Dendritic cell treated with granulocyte-macrophage colony-stimulating factor and Interleukin-4, amounts not matched to agents 40 ng/mL and 50 ng/mL, for 4 days (primary cell): ENCODE measurements around the gene CYSLTR2.
"Not testable (repeated sequence)": the region's sequence is repeated elsewhere in the genome, so short reads cannot be mapped to it uniquely, and the experiment has no call there.

Experiments used
- H3K27ac Mint-ChIP-seq: one replicate; pipeline ENCODE4 v1.8.0; 2022; ENCODE audit warnings: mild to moderate bottlenecking, mixed read lengths
- H3K27me3 Mint-ChIP-seq: one replicate; pipeline ENCODE4 v1.8.0; 2022; ENCODE audit warnings: mild to moderate bottlenecking, mixed read lengths
- H3K36me3 Mint-ChIP-seq: one replicate; pipeline ENCODE4 v1.8.0; 2022; ENCODE audit warnings: low read depth, mixed read lengths
- H3K4me1 Mint-ChIP-seq: one replicate; pipeline ENCODE4 v1.8.0; 2022; ENCODE audit warnings: low read depth, mixed read lengths
- H3K4me3 Mint-ChIP-seq: one replicate; pipeline ENCODE4 v1.8.0; 2022; ENCODE audit warnings: mild to moderate bottlenecking, moderate library complexity, mixed read lengths
- H3K9me3 Mint-ChIP-seq: one replicate; pipeline ENCODE4 v1.8.0; 2022; ENCODE audit warnings: mixed read lengths
- intact Hi-C: fragments of 100-400 bp; cut with micrococcal nuclease; formaldehyde crosslinking; loops from one replicate; pipeline ENCODE4 v1.15.0; 2022

Gene CYSLTR2

DNA sequence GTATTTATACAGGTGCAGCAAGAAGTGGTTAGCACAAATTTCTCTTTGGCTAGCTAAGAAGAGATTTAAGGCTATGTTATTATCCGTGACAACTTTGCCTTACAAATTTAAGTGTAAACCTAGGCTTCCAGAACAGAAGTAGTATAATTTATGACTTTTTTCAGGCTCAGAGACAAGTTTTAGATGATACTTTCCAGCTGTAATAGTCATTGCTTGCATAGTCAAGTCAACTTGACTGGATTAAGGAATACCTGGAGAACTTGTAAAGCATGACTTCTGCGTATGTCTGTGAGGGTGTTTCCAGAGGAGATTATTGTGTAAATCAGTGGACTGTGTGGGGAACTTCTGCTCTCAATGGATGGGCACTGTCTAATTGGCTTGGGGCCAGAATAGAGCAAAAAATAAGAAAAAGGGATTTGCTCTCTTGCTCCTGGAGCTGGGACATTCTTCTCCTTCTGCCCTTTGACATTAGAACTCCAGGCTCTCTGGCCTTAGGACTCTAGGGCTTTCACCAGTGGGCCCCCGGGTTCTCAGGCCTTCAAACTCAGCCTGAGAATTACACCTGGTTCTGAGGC, 33.0 kb downstream of the CYSLTR2 start:
- Mint-ChIP-seq H3K4me3 (no peak overlapping the region), H3K27ac (no peak overlapping the region), H3K36me3 (no peaks in the 10 kb centered on the region), H3K27me3 (no peaks in the 10 kb centered on the region), H3K9me3 (peaks cover 18% of the 10 kb centered on the region), H3K4me1 (peaks cover 48% of the 10 kb centered on the region)
- intact Hi-C loops: loop anchor here (5.0 kb wide), 1 partner anchor 89 kb away; no protein-coding TSS in a partner anchor

DNA sequence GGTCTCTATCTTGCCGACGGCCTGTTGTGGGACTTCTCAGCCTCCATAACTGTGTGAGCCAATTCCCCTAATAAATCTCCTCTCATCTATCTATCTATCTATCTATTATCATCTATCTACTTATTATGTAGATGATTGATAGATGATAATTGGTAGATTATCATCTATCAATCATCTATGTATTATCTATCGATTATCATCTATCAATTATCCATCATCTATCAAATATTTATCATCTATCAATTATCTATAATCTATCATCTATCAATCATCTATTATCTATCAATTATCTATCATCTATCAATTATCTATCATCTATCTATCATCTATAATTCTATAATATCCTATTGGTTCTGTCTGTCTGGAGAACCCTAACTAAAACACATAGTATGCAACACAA, 33.5 kb downstream of the CYSLTR2 start:
- intact Hi-C loops: loop anchor here (5.0 kb wide), 1 partner anchor 90 kb away; no protein-coding TSS in a partner anchor
- H3K4me3 Mint-ChIP-seq: no peak overlapping the region
- peaks cover 18% of the 10 kb centered on the region for H3K9me3 Mint-ChIP-seq
- H3K27me3 Mint-ChIP-seq: no peaks in the 10 kb centered on the region
- peaks cover 43% of the 10 kb centered on the region for H3K4me1 Mint-ChIP-seq
- no peak overlapping the region for H3K27ac Mint-ChIP-seq
- H3K36me3 Mint-ChIP-seq: no peaks in the 10 kb centered on the region

DNA sequence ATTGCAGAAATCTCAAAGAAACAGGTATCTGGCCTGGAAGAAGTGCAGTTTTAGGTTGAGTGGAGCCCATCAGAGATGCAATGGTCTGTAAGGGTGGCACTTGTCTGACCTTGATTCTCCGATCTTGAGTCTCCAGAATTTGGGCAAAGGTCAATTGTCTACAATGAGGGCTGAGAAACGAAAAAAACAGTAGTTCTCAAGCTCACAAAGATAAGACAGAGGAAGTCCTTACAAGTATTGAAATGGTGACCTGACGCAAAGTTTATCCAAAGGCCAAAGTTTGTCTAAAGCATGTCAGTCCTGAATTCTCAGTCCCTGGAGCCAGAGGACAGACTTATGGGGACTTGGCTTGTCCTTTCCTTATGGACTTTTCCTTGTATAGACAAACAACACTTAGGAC, 40.3 kb downstream of the CYSLTR2 start:
- no peaks in the 10 kb centered on the region for H3K4me1 Mint-ChIP-seq
- intact Hi-C loops: no loop called here
- H3K27me3 Mint-ChIP-seq: no peaks in the 10 kb centered on the region
- H3K27ac Mint-ChIP-seq: no peak overlapping the region
- peaks cover 16% of the 10 kb centered on the region for H3K9me3 Mint-ChIP-seq
- peaks cover 16% of the 10 kb centered on the region for H3K36me3 Mint-ChIP-seq
- no peak overlapping the region for H3K4me3 Mint-ChIP-seq

DNA sequence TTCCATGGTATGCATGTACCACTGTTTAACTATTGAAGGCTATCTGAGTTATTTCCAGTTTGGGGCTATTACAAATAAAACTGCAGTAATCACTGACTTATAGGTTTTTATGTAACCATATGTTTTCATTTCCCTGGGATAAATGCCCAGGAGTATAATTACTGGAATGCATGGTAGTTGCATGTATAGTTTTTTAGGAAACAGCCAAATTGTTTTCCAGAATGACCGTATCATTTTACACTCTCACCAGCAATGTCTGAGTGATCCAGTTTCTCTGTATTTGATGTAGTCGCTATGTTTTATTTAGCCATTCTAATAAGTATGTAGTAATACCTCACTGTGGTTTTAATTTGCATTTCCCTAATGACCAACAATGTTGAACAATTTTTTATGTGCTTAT, 42.0 kb downstream of the CYSLTR2 start:
- no peak overlapping the region for H3K4me3 Mint-ChIP-seq
- no peak overlapping the region for H3K27ac Mint-ChIP-seq
- no peaks in the 10 kb centered on the region for H3K4me1 Mint-ChIP-seq
- no peaks in the 10 kb centered on the region for H3K27me3 Mint-ChIP-seq
- H3K9me3 Mint-ChIP-seq: peaks cover 8% of the 10 kb centered on the region
- H3K36me3 Mint-ChIP-seq: peaks cover 16% of the 10 kb centered on the region
- intact Hi-C loops: no loop called here

DNA sequence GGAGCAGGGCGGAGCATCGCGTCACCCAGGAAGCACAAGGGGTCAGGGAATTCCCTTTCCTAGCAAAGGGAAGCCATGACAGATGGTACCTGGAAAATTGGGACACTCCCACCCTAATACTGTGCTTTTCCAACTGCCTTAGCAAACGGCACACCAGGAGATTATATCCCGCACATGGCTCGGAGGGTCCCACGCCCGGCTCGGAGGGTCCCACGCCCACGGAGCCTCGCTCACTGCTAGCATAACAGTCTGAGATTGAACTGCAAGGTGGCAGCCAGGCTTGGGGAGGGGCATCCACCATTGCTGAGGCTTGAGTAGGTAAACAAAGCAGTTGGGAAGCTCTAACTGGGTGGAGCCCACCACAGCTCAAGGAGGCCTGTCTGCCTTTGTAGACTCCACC, 42.9 kb downstream of the CYSLTR2 start:
- H3K4me1 Mint-ChIP-seq, H3K9me3 Mint-ChIP-seq: not testable (repeated sequence)

DNA sequence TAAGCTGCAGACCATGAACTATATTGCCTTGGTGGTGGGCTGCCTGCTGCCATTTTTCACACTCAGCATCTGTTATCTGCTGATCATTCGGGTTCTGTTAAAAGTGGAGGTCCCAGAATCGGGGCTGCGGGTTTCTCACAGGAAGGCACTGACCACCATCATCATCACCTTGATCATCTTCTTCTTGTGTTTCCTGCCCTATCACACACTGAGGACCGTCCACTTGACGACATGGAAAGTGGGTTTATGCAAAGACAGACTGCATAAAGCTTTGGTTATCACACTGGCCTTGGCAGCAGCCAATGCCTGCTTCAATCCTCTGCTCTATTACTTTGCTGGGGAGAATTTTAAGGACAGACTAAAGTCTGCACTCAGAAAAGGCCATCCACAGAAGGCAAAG, 53.7 kb downstream of the CYSLTR2 start:
- H3K4me1 Mint-ChIP-seq: no peaks in the 10 kb centered on the region
- no peaks in the 10 kb centered on the region for H3K27me3 Mint-ChIP-seq
- peaks cover 37% of the 10 kb centered on the region for H3K9me3 Mint-ChIP-seq
- no peak overlapping the region for H3K27ac Mint-ChIP-seq
- H3K4me3 Mint-ChIP-seq: no peak overlapping the region
- intact Hi-C loops: no loop called here
- peaks cover 6% of the 10 kb centered on the region for H3K36me3 Mint-ChIP-seq

More for the DNA sequence above, 42.9 kb downstream of the CYSLTR2 start:
- H3K4me3 Mint-ChIP-seq, H3K27me3 Mint-ChIP-seq, H3K27ac Mint-ChIP-seq, intact Hi-C loops: not testable (repeated sequence)
- peaks cover 16% of the 10 kb centered on the region for H3K36me3 Mint-ChIP-seq

DNA sequence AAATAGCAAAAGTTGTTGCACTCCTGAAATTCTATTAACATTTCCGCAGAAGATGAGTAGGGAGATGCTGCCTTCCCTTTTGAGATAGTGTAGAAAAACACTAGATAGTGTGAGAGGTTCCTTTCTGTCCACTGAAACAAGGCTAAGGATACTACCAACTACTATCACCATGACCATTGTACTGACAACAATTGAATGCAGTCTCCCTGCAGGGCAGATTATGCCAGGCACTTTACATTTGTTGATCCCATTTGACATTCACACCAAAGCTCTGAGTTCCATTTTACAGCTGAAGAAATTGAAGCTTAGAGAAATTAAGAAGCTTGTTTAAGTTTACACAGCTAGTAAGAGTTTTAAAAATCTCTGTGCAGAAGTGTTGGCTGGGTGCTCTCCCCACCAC, 55.0 kb downstream of the CYSLTR2 start:
- intact Hi-C loops: no loop called here
- H3K36me3 Mint-ChIP-seq: peaks cover 6% of the 10 kb centered on the region
- no peak overlapping the region for H3K27ac Mint-ChIP-seq
- no peak overlapping the region for H3K4me3 Mint-ChIP-seq
- no peaks in the 10 kb centered on the region for H3K4me1 Mint-ChIP-seq
- peaks cover 43% of the 10 kb centered on the region for H3K9me3 Mint-ChIP-seq
- H3K27me3 Mint-ChIP-seq: no peaks in the 10 kb centered on the region

DNA sequence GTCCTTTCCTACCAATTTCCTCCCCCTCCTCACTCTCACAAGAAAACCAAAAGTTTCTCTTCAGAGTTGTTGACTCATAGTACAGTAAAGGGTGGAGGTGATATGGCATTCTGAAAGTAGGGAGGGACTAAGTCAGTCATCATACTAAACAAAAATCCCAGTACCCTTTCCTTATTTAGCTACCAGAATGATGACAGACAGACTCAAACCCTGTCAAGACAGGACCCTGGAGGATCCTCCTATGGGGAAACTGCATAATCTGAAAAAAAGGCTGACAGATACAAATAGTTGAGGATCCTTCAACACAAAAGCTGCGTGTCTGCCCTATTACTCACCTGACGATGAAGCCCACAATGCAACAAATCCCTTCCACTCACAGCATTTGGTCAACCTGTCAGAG, 55.5 kb downstream of the CYSLTR2 start:
- Mint-ChIP-seq H3K27ac (no peak overlapping the region), H3K4me3 (no peak overlapping the region), H3K9me3 (peaks cover 47% of the 10 kb centered on the region), H3K4me1 (no peaks in the 10 kb centered on the region), H3K36me3 (peaks cover 6% of the 10 kb centered on the region), H3K27me3 (no peaks in the 10 kb centered on the region)
- intact Hi-C loops: no loop called here

DNA sequence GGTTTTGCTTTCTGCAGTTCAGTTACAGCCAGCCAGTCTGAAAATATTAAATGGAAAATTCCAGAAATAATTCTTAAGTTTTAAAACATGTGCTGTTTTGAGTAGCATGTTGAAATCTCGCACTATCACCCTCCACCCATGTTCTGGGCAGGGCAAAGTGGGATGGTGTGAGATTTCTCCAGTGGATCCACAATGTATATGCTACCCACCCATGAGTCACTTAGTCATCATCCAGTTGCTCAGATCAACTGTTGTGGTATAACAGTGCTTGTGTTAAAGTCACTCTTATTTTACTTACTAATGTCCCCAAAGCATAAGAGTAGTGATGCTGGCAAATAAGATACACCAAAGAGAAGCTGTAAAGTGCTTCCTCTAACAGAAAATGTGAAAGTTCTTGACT, 56.4 kb downstream of the CYSLTR2 start:
- intact Hi-C loops: no loop called here
- H3K4me3 Mint-ChIP-seq: no peak overlapping the region
- no peaks in the 10 kb centered on the region for H3K4me1 Mint-ChIP-seq
- H3K9me3 Mint-ChIP-seq: peaks cover 48% of the 10 kb centered on the region
- no peak overlapping the region for H3K27ac Mint-ChIP-seq
- peaks cover 6% of the 10 kb centered on the region for H3K36me3 Mint-ChIP-seq
- H3K27me3 Mint-ChIP-seq: no peaks in the 10 kb centered on the region

DNA sequence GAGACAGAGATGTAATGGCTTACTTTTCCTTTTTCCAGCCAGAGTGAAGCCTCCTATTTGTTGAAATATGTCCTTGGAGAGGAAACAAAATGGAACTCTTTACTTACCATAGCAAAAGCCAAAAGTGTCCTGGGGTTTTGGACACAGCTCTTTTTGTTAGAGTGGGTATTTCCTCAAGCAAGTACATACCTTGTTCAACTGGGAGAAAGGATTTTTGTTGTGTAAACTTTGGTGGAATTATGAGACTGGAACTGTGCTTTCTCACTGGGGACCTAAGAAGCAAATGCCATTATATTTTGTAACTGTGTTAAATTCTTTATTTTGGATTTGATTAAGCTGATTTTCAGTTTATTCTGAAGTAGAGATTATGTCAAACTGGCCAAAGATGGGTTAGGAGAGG, 58.4 kb downstream of the CYSLTR2 start:
- intact Hi-C loops: no loop called here

DNA sequence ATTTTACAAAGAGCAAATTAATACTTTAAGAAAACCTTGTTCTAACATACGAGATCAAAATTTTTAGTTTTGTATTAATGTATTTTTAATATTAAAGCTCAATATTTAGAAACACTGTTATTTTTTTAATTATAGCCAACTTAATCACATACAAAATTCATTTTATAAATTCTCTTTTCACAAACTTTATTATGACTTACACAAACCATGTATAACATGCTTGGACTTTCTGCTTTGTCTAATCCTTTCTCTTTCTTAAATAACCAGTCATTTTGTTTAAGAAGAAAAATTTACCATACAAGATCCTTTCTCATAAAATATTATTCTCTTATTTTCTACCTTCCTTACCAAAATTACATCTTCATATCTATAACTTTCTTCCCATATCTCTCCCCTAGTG, 62.2 kb downstream of the CYSLTR2 start:
- Mint-ChIP-seq H3K4me1 (no peaks in the 10 kb centered on the region), H3K27me3 (no peaks in the 10 kb centered on the region), H3K9me3 (peaks cover 61% of the 10 kb centered on the region), H3K27ac (no peak overlapping the region), H3K36me3 (peaks cover 6% of the 10 kb centered on the region), H3K4me3 (no peak overlapping the region)
- intact Hi-C loops: no loop called here

More for the DNA sequence above, 58.4 kb downstream of the CYSLTR2 start:
- no peak overlapping the region for H3K4me3 Mint-ChIP-seq
- H3K36me3 Mint-ChIP-seq: peaks cover 12% of the 10 kb centered on the region
- peaks cover 62% of the 10 kb centered on the region for H3K9me3 Mint-ChIP-seq
- no peak overlapping the region for H3K27ac Mint-ChIP-seq
- H3K27me3 Mint-ChIP-seq: no peaks in the 10 kb centered on the region
- H3K4me1 Mint-ChIP-seq: no peaks in the 10 kb centered on the region

DNA sequence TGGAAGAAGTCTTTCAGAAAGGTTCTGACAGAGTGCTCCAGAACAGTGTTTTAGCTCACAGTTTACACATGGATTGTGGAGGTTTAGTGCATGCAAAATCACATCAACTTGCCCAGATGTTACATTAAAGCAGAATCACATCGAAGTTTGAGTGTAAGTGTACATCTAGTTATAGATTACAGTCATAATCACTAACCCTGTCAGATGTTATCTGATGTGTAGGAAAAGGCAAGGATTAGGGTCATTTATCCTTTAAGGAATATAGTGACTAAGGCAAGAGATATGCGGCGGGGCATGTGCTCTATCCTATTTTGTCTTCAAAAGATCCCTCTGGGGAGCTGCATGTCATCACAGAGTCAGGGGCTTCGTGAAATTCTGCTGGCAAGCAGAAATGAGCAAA, 66.9 kb downstream of the CYSLTR2 start:
- intact Hi-C loops: no loop called here
- Mint-ChIP-seq H3K27me3 (no peaks in the 10 kb centered on the region), H3K27ac (no peak overlapping the region), H3K4me1 (no peaks in the 10 kb centered on the region), H3K36me3 (peaks cover 2% of the 10 kb centered on the region), H3K9me3 (peaks cover 55% of the 10 kb centered on the region), H3K4me3 (no peak overlapping the region)

DNA sequence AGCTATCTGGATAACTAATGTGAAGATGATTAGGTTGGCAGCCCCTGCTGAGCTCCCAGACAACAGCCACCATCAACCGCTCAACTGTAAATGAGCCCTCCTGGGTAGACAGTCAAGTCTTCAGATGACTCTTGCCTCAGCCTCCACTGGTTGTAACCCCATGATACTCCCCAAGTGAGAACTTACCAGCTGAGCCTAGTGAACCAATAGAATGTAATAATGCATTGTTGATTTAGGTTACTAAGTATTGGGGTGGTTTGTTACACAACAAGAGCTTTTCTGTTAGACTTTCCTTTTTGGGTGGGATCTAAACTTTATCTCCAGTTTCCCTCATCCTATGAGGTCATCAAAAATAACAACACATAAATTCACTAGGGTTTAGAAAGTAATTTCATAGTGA, 69.4 kb downstream of the CYSLTR2 start:
- no peaks in the 10 kb centered on the region for H3K4me1 Mint-ChIP-seq
- peaks cover 35% of the 10 kb centered on the region for H3K9me3 Mint-ChIP-seq
- intact Hi-C loops: no loop called here
- no peaks in the 10 kb centered on the region for H3K36me3 Mint-ChIP-seq
- H3K27ac Mint-ChIP-seq: no peak overlapping the region
- no peaks in the 10 kb centered on the region for H3K27me3 Mint-ChIP-seq
- no peak overlapping the region for H3K4me3 Mint-ChIP-seq

DNA sequence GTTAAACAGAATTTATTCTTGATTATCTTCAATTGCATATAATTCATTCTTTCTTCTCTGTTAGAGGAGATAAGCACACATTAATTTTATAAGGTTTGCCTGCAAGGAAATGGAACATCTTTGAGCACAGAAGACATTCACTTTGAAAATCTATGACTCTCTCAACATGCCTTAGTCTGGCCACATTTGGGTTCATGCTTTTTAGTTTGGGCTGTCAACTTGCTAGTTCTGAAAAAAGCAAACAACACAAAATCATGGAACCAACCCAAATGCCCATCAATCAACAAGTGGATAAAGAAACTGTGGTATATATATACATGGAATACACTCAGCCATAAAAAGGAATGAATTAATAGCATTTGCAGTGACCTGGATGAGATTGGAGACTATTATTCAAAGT, 71.5 kb downstream of the CYSLTR2 start:
- Mint-ChIP-seq H3K4me3 (no peak overlapping the region), H3K9me3 (peaks cover 21% of the 10 kb centered on the region), H3K27ac (no peak overlapping the region), H3K4me1 (peaks cover 6% of the 10 kb centered on the region), H3K36me3 (no peaks in the 10 kb centered on the region), H3K27me3 (no peaks in the 10 kb centered on the region)
- intact Hi-C loops: no loop called here

DNA sequence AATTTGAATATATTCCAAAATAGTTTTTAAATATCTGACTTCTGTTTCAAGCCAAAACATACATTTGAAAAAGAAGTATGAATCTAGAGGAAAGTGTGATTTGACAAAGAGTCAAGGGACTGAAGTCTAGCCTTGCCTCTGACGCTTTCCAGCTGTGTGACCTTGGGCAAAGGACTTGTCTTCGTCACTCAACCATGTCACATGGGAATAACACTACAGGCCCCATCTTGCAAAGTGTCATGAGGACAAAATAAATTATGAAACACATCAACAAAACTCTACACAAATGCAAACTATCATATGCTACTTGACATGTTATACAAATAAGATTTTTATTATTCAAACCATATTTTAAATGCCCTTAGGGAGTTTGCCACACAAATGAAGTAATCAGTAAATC, 73.0 kb downstream of the CYSLTR2 start:
- no peak overlapping the region for H3K4me3 Mint-ChIP-seq
- H3K9me3 Mint-ChIP-seq: peaks cover 19% of the 10 kb centered on the region
- peaks cover 18% of the 10 kb centered on the region for H3K4me1 Mint-ChIP-seq
- H3K27me3 Mint-ChIP-seq: no peaks in the 10 kb centered on the region
- H3K36me3 Mint-ChIP-seq: no peaks in the 10 kb centered on the region
- no peak overlapping the region for H3K27ac Mint-ChIP-seq
- intact Hi-C loops: no loop called here
